Measurements from ENCODE around the gene SHROOM1.

Gene SHROOM1

GRCh38 chr5:132776131-132776937 lies 54.1 kb downstream of the SHROOM1 start:
- DNase-seq: no peak

GRCh38 chr5:132775476-132775961 lies 54.9 kb downstream of the SHROOM1 start:
- DNase-seq: no peak

DNA sequence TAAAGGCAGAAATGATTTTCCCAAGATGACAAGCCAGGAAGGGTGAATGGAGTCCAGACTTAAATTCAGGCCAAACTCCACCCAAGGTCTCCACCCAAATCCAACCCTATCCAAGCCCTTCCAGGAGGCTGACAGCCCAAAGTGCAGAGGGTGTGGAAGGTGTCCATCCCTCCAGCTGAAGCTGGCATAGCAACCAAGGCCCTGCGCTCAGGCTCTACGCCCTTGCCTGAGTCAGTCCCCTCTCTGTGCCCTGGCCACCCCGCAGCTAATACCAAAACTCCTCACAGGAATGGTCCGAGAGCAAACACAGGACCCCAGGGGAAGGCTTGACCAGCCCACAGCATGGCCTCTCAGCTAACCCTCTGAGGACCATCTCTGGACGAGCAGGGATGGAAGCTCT lies 55.6 kb downstream of the SHROOM1 start:
- DNase-seq: no peak

DNA sequence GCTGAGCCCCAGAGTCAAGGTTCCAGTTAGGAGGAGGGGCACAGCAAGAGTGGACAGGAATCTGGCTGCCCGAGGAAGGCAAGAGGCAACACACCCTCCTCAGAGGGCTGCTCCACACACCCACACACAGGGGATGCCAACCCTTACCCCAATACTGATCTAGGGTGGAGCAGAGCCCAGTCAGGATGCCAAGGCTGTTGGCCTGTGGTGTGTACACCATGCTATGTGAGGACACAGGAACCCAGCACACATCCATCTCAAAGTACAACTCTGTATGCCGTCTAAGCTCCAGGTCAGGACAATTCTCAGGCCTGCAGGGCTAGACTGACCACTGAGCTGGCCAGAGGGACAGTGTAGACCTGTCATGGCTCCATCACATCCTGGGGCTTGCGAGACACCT lies 56.0 kb downstream of the SHROOM1 start:
- DNase-seq: no peak

- no peak for DNase-seq
Measured at GRCh38 chr5:132773601-132774355, 56.7 kb downstream of the SHROOM1 start.

GRCh38 chr5:132773114-132773513 lies 57.3 kb downstream of the SHROOM1 start:
- no peak for DNase-seq

- DNase-seq: no peak
Measured at GRCh38 chr5:132772291-132773070, 58.0 kb downstream of the SHROOM1 start.

Data from CD4-positive, alpha-beta T cell treated with Interleukin-17A for 1 hour (primary cell).